ENCODE data around the gene PIF1.

PIF1 gene

GRCh38 chr15:64842096-64842939, 16.9 kb upstream of the PIF1 start:
- DNase-seq (ENCODE audit: extremely low read depth, low read depth): no peak
- TF ChIP-seq CTCF (IDR thresholded peaks at IDR 0.05; ENCODE audit: low read depth, low read length): no peak

- TF ChIP-seq CTCF (IDR thresholded peaks at IDR 0.05; ENCODE audit: low read depth, low read length): no peak; the same call in 1 of the 2 replicates
- DNase-seq (ENCODE audit: extremely low read depth, low read depth): peak; percentile 91
These were observed 16.1 kb upstream of the PIF1 start, which contains the start of gene PLEKHO2 for GRCh38 chr15:64841344-64842095. TSS of gene PLEKHO2 (plus strand) at chr15:64841915. CDS start at chr15:64842017, 102 bp downstream.

- TF ChIP-seq CTCF (IDR thresholded peaks at IDR 0.05; ENCODE audit: low read depth, low read length): no peak
- DNase-seq (ENCODE audit: extremely low read depth, low read depth): no peak
These were observed 15.6 kb upstream of the PIF1 start for GRCh38 chr15:64841060-64841343.

GRCh38 chr15:64837502-64837901, 12.1 kb upstream of the PIF1 start:
- no peak for TF ChIP-seq CTCF (IDR thresholded peaks at IDR 0.05; ENCODE audit: low read depth, low read length)
- no peak for DNase-seq (ENCODE audit: extremely low read depth, low read depth)

- DNase-seq (ENCODE audit: extremely low read depth, low read depth): no peak
- TF ChIP-seq CTCF (IDR thresholded peaks at IDR 0.05; ENCODE audit: low read depth, low read length): no peak
These were observed 10.6 kb upstream of the PIF1 start for GRCh38 chr15:64836023-64836536.

GRCh38 chr15:64833690-64834089, 8.2 kb upstream of the PIF1 start:
- DNase-seq (ENCODE audit: extremely low read depth, low read depth): no peak
- TF ChIP-seq CTCF (IDR thresholded peaks at IDR 0.05; ENCODE audit: low read depth, low read length): no peak

GRCh38 chr15:64828985-64829384, 3.5 kb upstream of the PIF1 start:
- DNase-seq (ENCODE audit: extremely low read depth, low read depth): no peak
- no peak for TF ChIP-seq CTCF (IDR thresholded peaks at IDR 0.05; ENCODE audit: low read depth, low read length)

Data from AG09319 (cell line).